DOHH2 (cell line): ENCODE results near the gene EPX.

Source experiments
- EZH2phosphoT487 ChIP-seq: fragments of 200-600 bp; sonication (generic); IDR thresholded peaks from 2 replicates; pipeline ENCODE4 v1.6.1; 2017; ENCODE audit warnings: borderline replicate concordance, mild to moderate bottlenecking, antibody characterized with exemption, low read length, moderate library complexity, mixed read lengths
- TF ChIP-seq, protein P1 (sequence below): fragments of 200-600 bp; sonication (generic); IDR thresholded peaks from one replicate; pipeline ENCODE4 v1.5.1; 2014; ENCODE audit warnings: antibody characterized with exemption, mild to moderate bottlenecking, low read depth, low read length; ENCODE audit not compliant: poor library complexity, severe bottlenecking

DNA sequence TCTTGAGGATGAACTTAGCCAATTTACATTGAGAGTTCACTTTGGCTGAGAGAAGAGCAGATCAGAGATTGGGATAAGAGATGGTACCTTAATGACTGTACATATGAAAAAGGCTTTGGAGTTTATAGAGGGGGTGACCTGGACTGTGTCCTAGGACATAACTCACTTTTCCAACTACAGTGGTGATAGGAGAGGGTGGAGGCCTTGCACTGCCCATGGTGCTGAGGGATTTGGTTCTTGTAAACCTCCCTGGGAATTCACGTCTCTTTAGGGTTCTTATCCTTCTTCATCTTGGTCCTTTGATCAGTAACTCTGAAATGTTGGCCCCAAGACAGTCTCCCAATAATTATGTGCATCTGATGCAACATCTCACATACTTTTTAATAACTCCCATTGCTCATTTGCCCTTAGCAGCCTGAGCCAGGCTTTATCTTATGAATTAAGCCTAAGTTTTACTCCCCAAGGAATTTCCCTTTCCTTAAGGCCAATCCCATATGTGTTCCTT lies 44.5 kb upstream of the EPX start, which contains the start of gene OR4D1:
- TF ChIP-seq, protein P1, sequence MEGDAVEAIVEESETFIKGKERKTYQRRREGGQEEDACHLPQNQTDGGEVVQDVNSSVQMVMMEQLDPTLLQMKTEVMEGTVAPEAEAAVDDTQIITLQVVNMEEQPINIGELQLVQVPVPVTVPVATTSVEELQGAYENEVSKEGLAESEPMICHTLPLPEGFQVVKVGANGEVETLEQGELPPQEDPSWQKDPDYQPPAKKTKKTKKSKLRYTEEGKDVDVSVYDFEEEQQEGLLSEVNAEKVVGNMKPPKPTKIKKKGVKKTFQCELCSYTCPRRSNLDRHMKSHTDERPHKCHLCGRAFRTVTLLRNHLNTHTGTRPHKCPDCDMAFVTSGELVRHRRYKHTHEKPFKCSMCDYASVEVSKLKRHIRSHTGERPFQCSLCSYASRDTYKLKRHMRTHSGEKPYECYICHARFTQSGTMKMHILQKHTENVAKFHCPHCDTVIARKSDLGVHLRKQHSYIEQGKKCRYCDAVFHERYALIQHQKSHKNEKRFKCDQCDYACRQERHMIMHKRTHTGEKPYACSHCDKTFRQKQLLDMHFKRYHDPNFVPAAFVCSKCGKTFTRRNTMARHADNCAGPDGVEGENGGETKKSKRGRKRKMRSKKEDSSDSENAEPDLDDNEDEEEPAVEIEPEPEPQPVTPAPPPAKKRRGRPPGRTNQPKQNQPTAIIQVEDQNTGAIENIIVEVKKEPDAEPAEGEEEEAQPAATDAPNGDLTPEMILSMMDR: no peak
- TF ChIP-seq EZH2phosphoT487: no peak
